NCI-H526 treated with DMSO at 0.1 percent for 48 hours (cell line): ENCODE results near the gene ZNF202.
"Not testable (repeated sequence)": the region's sequence is repeated elsewhere in the genome, so short reads cannot be mapped to it uniquely, and the experiment has no call there.

Source experiments
- DNase-seq: peaks from one replicate; lab custom pipeline; 2025; lab: John Stamatoyannopoulos, UW

ZNF202 gene

GRCh38 chr11:123742031-123742723 is 717 bp upstream of the ZNF202 start:
- DNase-seq: peak; percentile 69

DNA sequence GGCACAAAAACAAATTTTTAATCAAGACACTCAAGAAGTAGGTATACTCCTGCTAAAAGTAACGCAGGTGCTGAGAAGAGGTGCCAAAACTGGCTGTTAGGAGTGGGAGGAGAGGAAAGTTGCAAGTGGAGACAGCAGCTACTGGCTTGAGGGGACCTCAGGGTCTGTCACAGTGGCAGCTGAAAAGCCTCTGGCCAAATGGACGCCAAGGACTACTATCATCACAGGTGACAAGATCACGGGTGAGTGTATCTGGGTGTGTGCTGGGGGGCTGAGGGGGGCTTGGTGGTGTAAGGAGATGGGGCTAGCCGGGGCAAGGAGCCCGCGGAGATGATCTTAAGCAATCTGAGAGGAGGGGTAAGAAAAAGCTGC is 687 bp downstream of the ZNF202 start:
- DNase-seq: no peak

DNA sequence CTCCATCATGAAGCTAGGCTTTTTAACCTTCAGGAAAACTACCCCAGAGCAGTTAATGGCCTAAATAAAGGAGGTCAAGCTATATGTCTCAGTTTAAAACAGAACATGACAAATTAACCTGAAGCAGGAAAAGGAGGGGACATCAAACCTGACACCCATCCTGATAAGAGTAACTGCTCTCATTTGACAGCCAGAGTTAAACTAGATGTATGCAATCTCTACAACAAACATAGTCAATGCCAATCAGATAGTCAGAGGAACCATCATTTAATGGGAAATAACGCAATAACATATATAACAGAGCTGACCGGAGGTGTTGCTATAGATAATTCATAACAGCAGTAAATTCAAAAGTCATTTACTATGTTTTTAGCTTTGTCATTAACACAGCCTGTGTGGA is 3.1 kb downstream of the ZNF202 start:
- no peak for DNase-seq

DNA sequence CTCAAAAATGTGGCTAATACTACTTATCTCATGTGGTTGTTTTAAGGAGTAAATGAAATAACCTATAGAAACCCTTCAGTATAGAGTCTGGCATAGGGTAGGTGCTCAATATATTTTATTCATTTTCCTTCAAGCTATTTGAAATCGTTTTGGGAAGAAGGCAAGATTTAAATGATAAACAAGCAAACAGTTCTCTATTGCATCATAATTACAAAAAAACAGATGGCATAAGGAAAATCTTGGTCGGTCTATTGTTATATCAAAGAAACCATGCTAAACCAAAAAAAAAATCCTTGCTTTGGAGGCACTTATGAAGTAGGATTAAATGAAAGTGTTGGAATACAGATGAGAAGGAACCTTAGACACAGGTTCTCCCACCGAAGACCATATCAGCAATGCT is 4.7 kb downstream of the ZNF202 start:
- no peak for DNase-seq

DNA sequence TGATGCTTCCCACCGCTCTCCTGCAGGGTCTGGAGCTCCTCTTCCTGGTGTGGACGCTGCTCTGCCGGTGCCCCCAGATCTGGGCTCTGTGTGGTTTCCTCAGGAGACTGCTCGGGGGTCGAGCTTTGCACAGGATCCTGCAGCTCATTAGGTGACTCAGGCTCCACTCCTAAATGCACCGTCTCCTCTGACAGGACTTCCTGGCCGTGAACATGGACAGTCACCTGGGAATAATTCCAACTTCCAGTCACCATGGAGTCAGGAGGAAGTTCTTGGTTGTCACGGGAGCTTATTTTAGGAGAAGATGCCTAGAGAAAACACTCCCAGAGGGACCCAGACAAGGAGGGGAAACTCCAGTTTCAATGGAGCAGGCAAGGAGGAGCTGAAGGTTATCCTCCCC is 11.9 kb downstream of the ZNF202 start:
- no peak for DNase-seq

DNA sequence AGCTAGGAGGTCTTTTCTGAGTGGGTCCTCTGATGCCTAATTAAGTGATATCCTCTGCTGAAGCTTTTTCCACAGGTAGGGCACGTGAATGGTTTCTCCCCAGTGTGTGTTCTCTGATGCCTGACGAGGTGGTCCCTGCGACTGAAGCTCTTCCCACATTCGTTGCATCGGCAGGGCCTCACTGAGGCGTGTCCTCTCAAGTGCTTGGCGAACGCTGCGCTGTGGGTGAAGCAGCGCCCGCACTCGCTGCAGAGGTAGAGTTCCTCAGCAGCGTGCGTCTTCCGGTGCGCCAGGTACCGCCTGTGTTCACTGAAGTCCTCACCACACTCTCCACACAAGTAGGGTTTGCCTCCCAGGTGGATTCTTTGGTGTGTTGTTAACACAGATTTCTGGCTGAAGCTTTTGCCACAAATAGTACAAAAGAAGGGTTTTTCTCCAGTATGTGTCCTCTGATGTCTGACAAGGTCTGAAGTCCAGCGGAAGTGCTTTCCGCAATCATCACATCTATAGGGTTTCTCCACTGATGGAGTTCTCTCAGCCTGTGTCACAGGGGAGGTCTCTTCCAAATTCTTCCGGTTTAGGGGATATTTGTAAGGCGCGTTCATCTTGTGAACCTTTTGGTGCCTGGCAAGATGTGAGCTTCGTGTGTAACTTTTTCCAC is 15.3 kb downstream of the ZNF202 start:
- no peak for DNase-seq

DNA sequence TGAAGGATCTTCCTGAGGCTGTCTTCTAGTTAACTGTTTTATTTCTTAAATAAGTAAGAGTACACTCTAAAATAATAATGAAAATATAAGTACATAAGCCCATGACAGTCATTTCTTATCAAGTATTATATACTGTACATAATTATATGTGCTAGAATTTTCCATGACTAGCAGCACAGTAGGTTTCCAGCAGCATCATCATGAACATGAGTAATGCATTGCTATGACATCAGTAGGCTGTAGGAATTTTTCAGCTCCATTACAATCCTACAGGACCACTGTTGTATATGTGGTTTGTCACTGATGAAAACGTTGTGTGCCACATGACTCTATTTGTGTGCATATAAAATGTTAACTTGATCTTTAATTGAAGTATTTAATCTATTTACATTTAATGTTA is 22.0 kb downstream of the ZNF202 start:
- DNase-seq: no peak

DNA sequence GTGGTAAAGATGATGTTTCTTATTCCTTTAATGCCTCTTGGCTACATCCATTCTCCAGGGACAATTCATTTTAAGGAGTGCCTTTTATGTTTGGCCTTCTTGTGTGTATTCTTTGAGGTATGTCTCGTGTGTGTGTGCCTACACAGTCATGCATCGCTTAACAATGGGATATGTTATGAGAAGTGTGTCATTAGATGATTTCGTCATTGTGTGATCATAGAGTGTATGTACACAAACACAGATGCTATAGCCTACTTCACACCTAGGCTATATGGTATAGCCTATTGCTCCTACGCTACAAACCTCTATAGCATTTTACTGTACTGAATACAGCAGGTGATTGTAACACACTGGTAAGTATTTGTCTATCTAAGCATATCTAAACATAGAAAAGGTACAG is 23.0 kb downstream of the ZNF202 start:
- DNase-seq: no peak

DNA sequence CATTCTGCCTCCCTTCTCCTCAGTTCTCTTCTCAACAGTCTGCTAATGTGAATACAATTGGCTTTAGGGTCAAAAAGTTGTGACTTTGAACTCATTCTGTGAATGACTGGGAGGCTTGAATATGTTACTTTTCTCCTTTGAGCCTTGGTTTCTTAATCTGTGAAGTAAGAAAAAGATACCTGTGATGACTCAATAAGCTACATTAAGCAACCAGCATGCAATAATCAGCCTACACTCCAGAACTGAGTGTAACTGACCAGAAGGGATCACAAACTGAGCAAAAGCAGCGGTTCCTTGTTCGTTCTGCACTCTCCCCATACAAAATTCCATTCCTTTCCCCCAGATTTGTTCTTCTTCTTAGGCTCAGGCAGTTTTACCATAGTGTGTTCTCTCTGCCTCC is 23.4 kb downstream of the ZNF202 start:
- DNase-seq: no peak

DNA sequence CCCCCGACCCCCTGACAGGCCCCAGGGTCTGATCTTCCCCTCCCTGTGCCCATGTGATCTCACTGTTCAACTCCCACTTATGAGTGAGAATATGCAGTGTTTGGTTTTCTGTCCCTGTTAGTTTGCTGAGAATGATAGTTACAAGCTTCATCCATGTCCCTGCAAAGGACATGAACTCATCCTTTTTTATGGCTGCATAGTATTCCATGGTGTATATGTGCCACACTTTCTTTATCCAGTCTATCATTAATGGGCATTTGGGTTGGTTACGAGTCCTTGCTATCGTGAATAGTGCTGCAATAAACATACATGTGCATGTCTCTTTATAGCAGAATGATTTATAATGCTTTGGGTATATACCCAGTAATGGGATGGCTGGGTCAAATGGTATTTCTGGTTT is 28.8 kb downstream of the ZNF202 start:
- DNase-seq: not testable (repeated sequence)

- DNase-seq: peak; percentile 86
Measured at GRCh38 chr11:123707606-123708205, 33.8 kb downstream of the ZNF202 start.

- no peak for DNase-seq
Measured at GRCh38 chr11:123707206-123707605, 34.3 kb downstream of the ZNF202 start.

DNA sequence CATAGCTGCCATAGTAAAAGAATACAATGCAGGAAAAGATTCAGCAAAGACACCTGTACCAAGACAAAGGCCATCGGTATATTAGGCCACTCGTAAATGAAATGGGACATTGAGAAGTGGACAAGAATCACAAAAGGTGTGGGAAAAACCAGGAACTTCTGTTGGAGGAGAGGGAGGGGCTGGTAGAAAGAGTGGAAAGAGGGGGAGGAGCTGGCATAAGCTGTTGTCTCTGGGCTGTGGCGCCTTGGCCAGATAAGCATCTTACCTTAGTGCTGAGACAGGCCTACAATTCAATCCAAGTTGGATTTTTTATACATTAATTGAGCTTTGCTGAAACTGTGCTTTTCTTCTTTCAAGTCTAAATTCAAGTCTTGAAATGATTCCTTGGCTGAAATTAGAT is 37.1 kb downstream of the ZNF202 start:
- no peak for DNase-seq

- no peak for DNase-seq
Measured at GRCh38 chr11:123702696-123703095, 38.8 kb downstream of the ZNF202 start.

- no peak for DNase-seq
Measured at GRCh38 chr11:123702139-123702538, 39.3 kb downstream of the ZNF202 start.

- no peak for DNase-seq
Measured at GRCh38 chr11:123700772-123701171, 40.7 kb downstream of the ZNF202 start.

DNA sequence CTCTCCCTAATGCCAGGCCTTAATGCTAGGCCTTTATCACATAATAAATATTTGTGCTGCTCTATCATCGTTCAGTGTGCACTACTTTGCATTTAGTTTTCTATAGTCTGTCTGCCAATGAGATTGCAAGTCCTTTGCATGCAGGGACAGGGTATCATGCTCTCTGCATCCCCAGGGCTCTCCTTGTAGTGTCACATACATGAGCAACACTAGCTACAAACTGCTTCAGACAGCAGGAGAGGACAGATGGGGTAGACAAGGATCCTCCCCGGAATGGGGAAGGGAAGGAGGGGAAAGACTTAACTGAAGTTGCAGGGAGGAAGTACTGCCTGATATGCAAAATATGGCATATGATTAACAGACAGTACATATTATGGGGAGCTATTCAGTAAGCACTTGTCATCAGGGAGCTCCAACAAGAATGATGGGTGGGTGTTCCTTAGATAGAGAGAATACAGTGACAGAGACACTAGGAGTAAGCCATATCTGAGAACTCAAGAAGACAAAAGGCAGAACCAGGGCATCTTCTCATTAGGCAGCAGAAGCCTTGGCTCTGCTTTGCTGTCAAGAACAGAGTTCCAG is 42.8 kb downstream of the ZNF202 start:
- DNase-seq: peak; percentile 87

- no peak for DNase-seq
Measured at GRCh38 chr11:123696183-123696582, 45.3 kb downstream of the ZNF202 start.

DNA sequence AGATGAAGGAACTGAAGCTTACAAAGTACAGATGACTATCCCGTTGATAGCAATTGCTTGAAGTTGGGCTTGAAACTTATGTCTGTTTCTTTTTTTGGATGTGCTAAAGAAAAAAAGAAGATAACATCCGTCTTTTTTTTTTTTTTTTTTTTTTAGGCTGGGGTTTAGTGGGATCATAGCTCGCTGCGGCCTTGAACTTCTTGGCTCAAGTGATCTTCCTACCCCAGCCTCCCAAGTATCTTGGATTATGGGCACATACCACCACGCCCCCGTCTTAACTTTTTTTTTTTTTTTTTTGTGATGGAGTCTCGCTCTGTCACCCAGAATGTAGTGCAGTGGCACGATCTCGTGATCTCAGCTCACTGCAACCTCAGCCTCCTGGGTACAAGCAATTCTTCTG is 46.2 kb downstream of the ZNF202 start:
- DNase-seq: no peak

DNA sequence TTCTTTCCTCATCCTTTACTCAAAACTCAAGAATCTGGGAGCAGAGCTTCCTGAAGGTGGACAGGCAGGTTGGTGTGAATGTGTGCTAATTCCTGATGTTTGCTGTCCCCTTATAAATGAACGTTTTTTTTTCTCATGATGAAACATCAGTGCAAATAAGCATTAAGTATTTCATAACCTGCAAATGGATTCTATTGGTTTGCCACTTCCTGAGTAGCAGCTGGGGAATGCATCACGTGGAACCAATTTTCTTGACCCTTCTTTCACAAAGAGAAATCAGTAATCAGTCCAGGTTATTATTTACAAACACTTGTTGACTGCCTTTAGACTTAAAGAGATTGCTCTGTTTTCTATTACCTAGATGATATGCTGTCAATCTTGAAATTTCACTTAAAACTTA is 46.9 kb downstream of the ZNF202 start:
- no peak for DNase-seq

DNA sequence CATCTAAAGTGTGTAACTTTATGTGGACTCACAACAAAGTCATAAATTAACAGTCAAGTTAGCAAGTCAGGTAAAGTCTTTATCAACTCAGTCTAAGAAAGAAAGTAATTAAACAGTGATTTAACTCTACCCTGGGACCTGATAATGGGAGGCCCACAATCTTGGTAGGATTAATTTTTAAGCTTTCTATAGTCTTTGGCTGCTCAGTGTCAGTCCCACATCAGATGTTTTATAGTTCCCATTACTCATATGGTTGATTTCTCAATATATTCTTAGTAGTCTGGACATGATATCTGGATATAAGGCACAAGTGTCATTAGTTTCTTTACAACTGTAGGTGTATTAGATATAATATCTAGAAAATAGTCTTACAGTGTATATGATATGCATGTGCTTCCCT is 48.5 kb downstream of the ZNF202 start:
- DNase-seq: no peak

GRCh38 chr11:123690485-123690884 is 51.0 kb downstream of the ZNF202 start:
- DNase-seq: no peak

DNA sequence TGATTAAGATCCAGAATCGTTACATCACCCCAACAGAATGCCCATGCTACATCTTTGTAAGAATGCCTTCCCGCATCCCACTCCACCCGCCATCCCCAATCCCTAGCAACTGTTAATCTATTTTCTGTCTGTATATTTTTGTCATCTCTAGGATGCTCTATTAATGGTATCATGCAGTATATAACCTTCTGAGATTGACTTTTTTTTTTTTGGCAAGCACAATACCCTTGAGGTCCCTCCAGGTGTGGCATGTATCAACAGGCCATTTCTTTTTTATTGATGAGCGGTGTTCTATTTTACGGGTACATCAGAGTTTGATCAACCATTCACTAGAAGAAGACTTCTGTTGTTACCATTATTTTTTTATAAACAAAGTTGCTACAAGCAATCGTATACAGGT is 56.9 kb downstream of the ZNF202 start:
- no peak for DNase-seq
